PFSK-1 (cell line): ENCODE measurements around the gene CAB39.

Source experiments
- FOXP2 ChIP-seq: optimal IDR thresholded peaks from 2 replicates; pipeline ENCODE3; 2011; ENCODE audit warnings: borderline replicate concordance, control low read depth, inconsistent platforms; ENCODE audit not compliant: insufficient read depth; ENCODE audit errors: extremely low read length, extremely low read depth
- POLR2AphosphoS5 ChIP-seq: IDR thresholded peaks from 2 replicates; pipeline ENCODE4 v1.6.1; 2012; ENCODE audit warnings: low read depth, mild to moderate bottlenecking, control low read depth, low read length, moderate library complexity
- SIN3A ChIP-seq: IDR thresholded peaks from 2 replicates; pipeline ENCODE4 v1.6.1; 2012; ENCODE audit warnings: mild to moderate bottlenecking, low read length, moderate library complexity, borderline replicate concordance; ENCODE audit not compliant: insufficient read depth
- TAF1 ChIP-seq: IDR thresholded peaks from 2 replicates; pipeline ENCODE4 v1.6.1; 2012; ENCODE audit warnings: low read length, control low read depth, borderline replicate concordance; ENCODE audit not compliant: insufficient read depth
- TF ChIP-seq, protein P1 (sequence below), 2 experiments: IDR thresholded peaks; 2 replicates each; pipeline versions ENCODE4 v1.6.1 to v1.8.0; 2011 to 2012; ENCODE audit warnings: low read depth in 2 of 2, low read length in 2 of 2, control low read depth in 1 of 2, inconsistent platforms in 1 of 2, mild to moderate bottlenecking in 1 of 2, moderate library complexity in 1 of 2; ENCODE audit not compliant: insufficient read depth in 1 of 2

The CAB39 gene

GRCh38 chr2:230824406-230824978 lies 111.8 kb downstream of the CAB39 start:
- TF ChIP-seq, protein P1, sequence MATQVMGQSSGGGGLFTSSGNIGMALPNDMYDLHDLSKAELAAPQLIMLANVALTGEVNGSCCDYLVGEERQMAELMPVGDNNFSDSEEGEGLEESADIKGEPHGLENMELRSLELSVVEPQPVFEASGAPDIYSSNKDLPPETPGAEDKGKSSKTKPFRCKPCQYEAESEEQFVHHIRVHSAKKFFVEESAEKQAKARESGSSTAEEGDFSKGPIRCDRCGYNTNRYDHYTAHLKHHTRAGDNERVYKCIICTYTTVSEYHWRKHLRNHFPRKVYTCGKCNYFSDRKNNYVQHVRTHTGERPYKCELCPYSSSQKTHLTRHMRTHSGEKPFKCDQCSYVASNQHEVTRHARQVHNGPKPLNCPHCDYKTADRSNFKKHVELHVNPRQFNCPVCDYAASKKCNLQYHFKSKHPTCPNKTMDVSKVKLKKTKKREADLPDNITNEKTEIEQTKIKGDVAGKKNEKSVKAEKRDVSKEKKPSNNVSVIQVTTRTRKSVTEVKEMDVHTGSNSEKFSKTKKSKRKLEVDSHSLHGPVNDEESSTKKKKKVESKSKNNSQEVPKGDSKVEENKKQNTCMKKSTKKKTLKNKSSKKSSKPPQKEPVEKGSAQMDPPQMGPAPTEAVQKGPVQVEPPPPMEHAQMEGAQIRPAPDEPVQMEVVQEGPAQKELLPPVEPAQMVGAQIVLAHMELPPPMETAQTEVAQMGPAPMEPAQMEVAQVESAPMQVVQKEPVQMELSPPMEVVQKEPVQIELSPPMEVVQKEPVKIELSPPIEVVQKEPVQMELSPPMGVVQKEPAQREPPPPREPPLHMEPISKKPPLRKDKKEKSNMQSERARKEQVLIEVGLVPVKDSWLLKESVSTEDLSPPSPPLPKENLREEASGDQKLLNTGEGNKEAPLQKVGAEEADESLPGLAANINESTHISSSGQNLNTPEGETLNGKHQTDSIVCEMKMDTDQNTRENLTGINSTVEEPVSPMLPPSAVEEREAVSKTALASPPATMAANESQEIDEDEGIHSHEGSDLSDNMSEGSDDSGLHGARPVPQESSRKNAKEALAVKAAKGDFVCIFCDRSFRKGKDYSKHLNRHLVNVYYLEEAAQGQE (IDR thresholded peaks at IDR 0.05; ENCODE audit: insufficient read depth in 1 of 2, low read depth in 2 of 2, low read length in 2 of 2) = no peak
- TF ChIP-seq FOXP2 = no peak
- no peak for TF ChIP-seq POLR2AphosphoS5

- TF ChIP-seq POLR2AphosphoS5 (no peak), SIN3A (no peak), TAF1 (no peak), FOXP2 (no peak)
- TF ChIP-seq, protein P1 (IDR thresholded peaks at IDR 0.05; ENCODE audit: insufficient read depth in 1 of 2, low read depth in 2 of 2, low read length in 2 of 2) = no peak
Measured at GRCh38 chr2:230825354-230825753, 112.7 kb downstream of the CAB39 start.

DNA sequence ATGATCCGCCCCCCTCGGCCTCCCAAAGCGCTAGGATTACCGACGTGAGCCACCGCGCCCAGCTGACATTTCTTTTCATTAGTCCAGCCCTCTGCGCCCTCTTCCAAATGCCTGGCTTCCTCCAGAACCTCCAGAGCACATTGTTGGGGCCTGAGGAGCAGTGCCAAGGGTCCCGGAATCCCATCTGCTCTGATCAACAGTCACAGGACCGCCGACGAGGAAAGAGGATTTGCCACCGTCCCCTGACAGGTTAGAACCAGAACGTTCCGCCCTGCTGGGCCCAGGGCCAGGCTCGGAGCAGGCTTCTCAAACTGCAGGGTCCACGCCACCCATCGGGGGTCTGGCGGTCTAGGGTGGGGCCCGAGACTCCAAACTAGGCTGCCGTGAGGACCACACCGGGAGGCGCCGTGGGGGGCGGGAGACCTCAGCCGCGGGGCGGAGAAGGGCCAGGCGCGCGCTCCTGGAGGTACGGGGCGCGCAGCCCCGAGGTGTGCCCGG lies 115.2 kb downstream of the CAB39 start:
- TF ChIP-seq POLR2AphosphoS5 = no peak
- TF ChIP-seq SIN3A = no peak

DNA sequence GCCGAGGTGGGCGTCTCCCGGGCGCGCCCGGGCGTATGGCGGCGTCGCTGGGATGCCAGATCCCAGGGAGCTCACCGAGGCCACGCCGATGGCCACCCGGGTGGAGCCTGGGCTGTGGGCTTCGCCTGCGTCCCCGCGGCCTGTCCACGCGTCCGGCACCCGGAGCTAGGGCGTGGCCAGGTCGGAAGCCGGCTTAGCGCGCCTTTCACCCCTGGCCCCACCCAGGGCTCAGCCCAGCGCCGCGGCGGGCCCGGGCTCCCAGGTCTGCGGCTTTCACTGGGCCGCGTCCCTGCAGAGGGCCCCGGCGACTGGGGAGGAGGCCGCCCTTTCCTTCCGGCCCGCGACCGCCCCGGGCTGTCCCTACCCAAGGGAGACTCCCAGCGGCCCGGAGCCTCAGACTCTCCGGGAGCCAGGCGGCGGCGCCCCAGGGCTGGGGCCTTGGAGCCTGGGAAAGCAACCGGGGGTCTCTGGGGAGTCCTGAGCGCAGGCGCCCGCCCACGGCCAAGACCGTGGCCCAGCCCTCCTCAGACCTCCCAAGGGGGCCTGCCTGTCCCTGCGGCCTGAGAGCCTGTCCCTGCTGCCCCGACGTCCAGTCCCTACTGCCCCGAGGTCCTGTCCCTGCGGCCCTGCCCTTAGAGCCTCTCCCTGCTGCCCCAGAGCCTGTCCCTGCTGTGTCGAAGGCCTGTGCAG lies 115.8 kb downstream of the CAB39 start:
- TF ChIP-seq TAF1 (no peak), SIN3A (no peak), POLR2AphosphoS5 (no peak), FOXP2 (no peak)
- TF ChIP-seq, protein P1 (IDR thresholded peaks at IDR 0.05; ENCODE audit: insufficient read depth in 1 of 2, low read depth in 2 of 2, low read length in 2 of 2) = no peak

GRCh38 chr2:230829293-230829692 lies 116.7 kb downstream of the CAB39 start:
- TF ChIP-seq SIN3A (no peak), POLR2AphosphoS5 (no peak), TAF1 (no peak), FOXP2 (no peak)
- TF ChIP-seq, protein P1 (IDR thresholded peaks at IDR 0.05; ENCODE audit: insufficient read depth in 1 of 2, low read depth in 2 of 2, low read length in 2 of 2) = no peak
